22Rv1 (cell line): ENCODE results near the gene STRN3.

Source experiments
- CTCF ChIP-seq: fragments of 450-650 bp; IDR thresholded peaks from 2 replicates; pipeline ENCODE4 v1.5.1; 2017; ENCODE audit warnings: mild to moderate bottlenecking
- ZFX ChIP-seq: fragments of 450-650 bp; IDR thresholded peaks from 2 replicates; pipeline ENCODE4 v1.6.1; 2017; ENCODE audit warnings: antibody characterized with exemption, borderline replicate concordance

- TF ChIP-seq ZFX = no peak
- no peak for TF ChIP-seq CTCF
Measured at GRCh38 chr14:31027847-31028246, 1.7 kb upstream of the STRN3 start.
